ENCODE data around the gene LCN6.

- TF ChIP-seq CTCF (conservative IDR thresholded peaks at IDR 0.05; ENCODE audit: low read length) (no peak), EZH2phosphoT487 (IDR thresholded peaks at IDR 0.05; ENCODE audit: borderline replicate concordance) (no peak)
Measured at GRCh38 chr9:136729926-136730325, 18.4 kb downstream of the LCN6 start.

Measured in Loucy (cell line).